Activated CD4-positive, alpha-beta T cell treated with anti-CD3 and anti-CD28 coated beads for 24 hours (primary cell): ENCODE measurements around the gene ATP6V1F.
"Not testable (repeated sequence)": the region's sequence is repeated elsewhere in the genome, so short reads cannot be mapped to it uniquely, and the experiment has no call there.

Experiments
- DNase-seq, 2 donors: peaks; one replicate each; pipeline ENCODE4 v3.0.0-alpha.2; 2020; ENCODE audit warnings: low read depth in 2 of 2

The ATP6V1F gene

GRCh38 chr7:128900237-128900636 lies 37.6 kb downstream of the ATP6V1F start:
- no peak for DNase-seq

- DNase-seq, result no peak
Observed at GRCh38 chr7:128902761-128903585, 40.3 kb downstream of the ATP6V1F start.

DNA sequence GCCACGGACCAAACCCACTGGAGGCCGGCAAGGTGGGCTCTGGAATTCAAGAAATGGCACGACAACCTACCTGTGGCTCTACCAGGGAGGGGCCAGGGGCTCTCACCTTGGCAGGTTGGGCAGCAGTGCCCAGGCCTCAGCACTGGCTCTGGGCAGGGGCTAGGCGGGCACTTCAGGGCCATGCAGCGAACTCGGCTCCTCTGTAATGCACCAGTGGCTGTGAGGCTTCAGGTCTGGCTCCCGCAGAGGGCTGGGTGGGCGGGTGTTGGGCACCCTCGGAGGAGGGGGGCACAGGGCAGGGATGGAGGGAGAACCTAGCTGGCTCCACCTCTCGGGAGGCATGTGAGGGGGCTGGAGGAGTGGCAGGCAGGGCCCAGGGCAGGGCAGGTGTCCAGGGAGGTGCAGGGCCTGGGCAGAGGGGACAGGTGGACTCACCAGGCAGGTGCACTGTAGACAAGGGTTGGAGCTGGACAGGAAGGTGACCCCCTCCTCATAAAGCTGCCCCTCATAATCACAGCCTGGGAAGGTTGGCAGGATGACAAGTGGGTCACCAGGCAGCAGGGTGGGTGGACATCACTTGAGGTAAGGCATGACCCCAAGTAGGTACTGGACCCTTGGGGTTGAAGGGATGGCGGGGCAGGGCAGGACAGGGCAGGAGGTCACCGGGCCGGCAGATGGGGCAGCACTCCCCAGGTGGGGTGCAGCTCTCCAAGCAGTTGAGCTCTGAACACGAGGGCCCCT lies 41.1 kb downstream of the ATP6V1F start:
- DNase-seq, result no peak

DNA sequence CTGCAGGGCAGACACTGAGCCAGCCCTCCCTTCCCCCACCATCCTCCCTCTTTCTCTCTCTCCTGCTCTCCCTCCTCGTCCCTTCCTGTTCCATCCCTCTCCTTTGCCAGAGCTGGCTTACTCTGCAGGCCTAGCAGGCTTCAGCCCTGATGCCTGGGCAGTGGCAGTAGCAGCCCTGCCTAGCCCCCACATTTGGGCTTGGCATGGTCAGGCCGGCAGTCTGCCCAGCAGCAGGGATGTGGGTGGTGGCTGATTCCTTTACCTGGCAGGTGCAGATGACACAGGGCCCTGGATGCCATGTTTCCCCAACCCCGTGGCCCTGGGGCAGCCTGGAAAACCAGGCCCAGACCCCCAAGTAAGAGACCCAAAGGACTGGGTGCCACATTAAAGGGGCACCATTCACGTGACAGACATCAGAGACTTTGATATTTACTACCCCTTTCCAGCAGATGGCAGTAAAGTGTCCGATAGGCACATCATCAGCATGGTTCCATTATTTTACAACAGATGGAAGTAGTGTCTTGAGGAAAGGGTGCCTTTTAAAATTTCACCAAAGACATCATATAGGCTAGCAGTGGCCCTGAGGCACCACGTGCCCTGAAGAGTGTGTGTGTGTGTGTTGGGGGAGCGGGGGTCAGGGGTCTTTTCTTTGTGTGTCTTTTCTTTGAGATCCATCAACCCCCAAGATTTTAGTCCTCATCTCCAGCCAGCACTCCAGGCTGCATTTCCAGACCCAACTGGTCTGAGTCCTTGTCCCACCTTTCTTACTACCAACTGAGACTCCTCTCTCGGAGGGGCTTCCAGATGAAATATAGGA lies 41.9 kb downstream of the ATP6V1F start:
- DNase-seq, result peak in 1 of 2 donors; percentile 24

GRCh38 chr7:128906001-128906765 lies 43.5 kb downstream of the ATP6V1F start:
- DNase-seq, result no peak

DNA sequence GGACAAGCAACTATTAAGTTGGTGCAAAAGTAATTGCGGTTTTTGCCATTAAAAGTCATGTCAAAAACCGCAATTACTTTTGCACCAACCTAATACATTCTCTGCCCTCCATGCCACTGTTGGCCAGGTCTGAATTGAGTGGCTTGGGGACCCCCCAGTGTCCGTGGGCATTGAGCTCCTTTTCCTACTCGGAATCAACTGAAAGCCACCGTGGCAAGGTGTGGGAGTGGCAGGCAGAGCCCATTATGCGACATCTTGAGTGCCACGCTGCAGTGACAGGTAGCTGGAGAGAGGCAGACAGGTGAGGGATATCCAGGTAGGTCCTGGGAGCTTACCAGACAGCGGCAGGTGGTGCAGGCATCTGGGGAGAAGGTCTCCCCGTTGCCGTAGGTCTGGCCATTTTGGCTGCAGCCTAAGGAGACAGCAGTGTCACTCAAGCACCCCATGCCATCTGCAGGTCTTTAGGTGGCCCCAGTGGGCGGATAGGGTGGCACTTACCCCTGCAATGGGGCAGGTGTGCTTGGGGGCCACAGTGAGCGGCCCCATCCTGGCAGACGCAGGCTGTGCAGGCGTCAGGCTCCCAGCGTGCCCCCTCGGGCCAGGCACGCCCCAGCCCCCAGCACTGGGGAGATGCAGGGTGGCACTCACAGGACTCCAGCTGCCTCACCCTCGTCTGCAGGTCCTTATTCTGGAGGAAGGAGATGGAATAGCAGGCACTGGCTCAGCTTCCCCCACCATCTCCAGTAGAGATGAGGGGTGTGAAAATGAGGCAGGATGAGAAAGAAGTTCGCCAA lies 44.3 kb downstream of the ATP6V1F start:
- DNase-seq, result no peak

DNA sequence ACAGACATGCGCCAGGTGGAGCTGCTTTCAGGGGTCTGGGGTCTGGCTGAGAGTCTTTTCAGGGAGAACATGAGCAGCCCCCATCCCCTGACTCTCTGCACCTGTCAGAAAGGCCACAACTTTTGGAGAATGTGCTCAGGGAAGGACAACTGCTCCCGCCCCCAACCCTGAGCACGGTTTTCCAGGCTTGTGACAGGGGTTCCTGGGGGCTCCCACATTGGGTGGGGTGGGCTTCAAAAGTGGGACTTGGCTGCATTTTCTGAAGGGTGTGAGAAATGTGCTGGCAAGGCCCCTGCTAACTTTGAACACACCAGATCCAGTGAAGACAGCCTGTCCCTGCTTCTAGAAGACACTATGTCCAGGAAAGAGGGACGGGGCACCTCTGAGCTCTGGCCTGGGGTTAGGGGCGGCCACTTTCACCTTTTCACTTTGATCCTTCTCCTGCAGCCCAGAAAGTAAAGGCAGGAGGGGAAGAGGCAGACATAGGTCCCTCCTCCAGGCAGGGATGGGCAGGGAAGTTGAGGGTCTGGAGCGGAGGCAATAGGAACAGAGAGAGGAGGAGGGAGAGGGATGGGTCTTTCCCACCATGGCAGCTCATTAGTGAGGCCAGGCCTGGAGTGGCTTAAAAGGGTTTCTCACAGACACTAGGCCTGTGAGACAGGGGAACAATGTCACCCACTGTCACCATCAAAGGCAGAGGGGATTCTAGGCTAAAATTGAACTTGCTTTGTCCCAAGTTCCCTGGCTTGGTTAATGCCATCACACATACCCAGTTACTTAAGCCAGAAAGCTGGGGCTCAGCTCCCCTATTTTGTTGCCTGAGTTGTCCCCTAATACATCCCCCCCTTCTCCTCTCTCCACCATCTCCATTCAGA lies 46.3 kb downstream of the ATP6V1F start:
- no peak for DNase-seq

- DNase-seq, result no peak
Observed at GRCh38 chr7:128909625-128910568, 47.2 kb downstream of the ATP6V1F start.

- no peak for DNase-seq
Observed at GRCh38 chr7:128910569-128910945, 47.9 kb downstream of the ATP6V1F start, which contains the start of gene KCP. Gene KCP (minus strand): TSS chr7:128910709. CDS start chr7:128910676, 33 bp downstream.

DNA sequence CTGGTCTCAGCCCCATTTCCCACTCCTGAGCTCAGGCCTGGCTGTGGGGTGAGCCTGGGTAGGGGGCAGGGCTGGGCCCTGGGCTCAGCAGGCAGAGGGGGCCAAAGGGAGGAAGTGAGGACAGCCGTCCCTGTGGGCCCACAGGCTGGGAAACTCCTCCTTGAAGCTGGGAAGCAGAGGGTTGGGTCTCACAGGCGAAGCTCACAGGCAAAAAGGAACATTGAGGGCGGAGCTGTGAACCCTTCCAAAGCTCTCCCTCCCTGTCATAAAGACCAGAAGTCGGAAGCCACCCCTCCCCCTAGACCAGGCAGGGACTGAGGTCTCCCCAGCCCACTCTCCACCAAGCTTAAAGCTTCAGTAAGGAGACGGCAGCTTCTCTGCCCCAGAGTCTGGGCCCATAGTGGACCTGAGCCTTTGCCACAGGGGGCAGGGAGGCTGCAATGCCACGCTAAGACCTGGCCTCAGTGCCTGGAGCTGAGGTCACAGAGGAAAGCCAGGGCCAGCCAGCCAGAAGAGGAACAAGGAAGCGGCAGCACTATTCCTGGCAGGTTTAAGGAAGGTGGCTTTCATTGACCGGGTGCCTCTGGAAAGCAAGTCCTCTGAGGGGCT lies 48.9 kb downstream of the ATP6V1F start:
- no peak for DNase-seq

- DNase-seq, result no peak
Observed at GRCh38 chr7:128912281-128912680, 49.6 kb downstream of the ATP6V1F start.

GRCh38 chr7:128912709-128913495 lies 50.2 kb downstream of the ATP6V1F start:
- not testable (repeated sequence) for DNase-seq

GRCh38 chr7:128913870-128914565 lies 51.4 kb downstream of the ATP6V1F start:
- DNase-seq, result no peak

- DNase-seq, result no peak
Observed at GRCh38 chr7:128914566-128915151, 52.0 kb downstream of the ATP6V1F start.

GRCh38 chr7:128915271-128915819 lies 52.7 kb downstream of the ATP6V1F start:
- DNase-seq, result no peak
